CD4-positive, alpha-beta T cell (primary cell): ENCODE measurements around the gene PNPLA1. TPM values are rescaled to one million over a fixed set of nuclear protein-coding genes. Genes with fewer than 3 reads are reported as not detected.

Experiments used
- ATAC-seq: fragments of 200-7000 bp; cut with Tn5 transposase; one replicate; pipeline ENCODE4 v1.10.0; 2022; ENCODE audit warnings: mild to moderate bottlenecking; ENCODE audit not compliant: poor library complexity
- CTCF ChIA-PET: fragments of 350-600 bp; sonication (Branson Sonifier 250); formaldehyde crosslinking; loops from one replicate; lab custom pipeline; 2021; ENCODE audit warnings: antibody characterized with exemption, inconsistent platforms; lab: Charles Lee
- POLR2A ChIA-PET: fragments of 350-600 bp; sonication (Branson Sonifier 250); formaldehyde crosslinking; loops from one replicate; lab custom pipeline; 2021; ENCODE audit warnings: antibody characterized with exemption, inconsistent platforms; lab: Charles Lee
- DNase-seq, 14 experiments: peaks; one replicate each; pipeline ENCODE4 v3.0.0-alpha.2; 2013 to 2020; ENCODE audit warnings: mixed read lengths in 2 of 14
- H3K27ac ChIP-seq, 2 donors: one replicate each; pipeline versions ENCODE4 v1.5.1 to v1.7.0; 2013; ENCODE audit warnings: low read length in 2 of 2, low read depth in 1 of 2, mild to moderate bottlenecking in 1 of 2
- H3K27me3 ChIP-seq, 2 experiments: 1 replicate in 1 of 2; 2 replicates in 1 of 2; pipeline versions ENCODE4 v1.6.1 to v1.7.0; 2013; ENCODE audit warnings: low read length in 2 of 2, control low read depth in 1 of 2, mild to moderate bottlenecking in 1 of 2, moderate library complexity in 1 of 2; ENCODE audit not compliant: insufficient read depth in 2 of 2, control insufficient read depth in 1 of 2
- H3K36me3 ChIP-seq: one replicate; pipeline ENCODE4 v1.6.1; 2013; ENCODE audit warnings: low read length, control low read depth; ENCODE audit not compliant: insufficient read depth
- H3K4me1 ChIP-seq: one replicate; pipeline ENCODE4 v1.6.1; 2013; ENCODE audit warnings: low read length, control low read depth; ENCODE audit not compliant: insufficient read depth
- H3K4me3 ChIP-seq: one replicate; pipeline ENCODE4 v1.5.1; 2013; ENCODE audit warnings: mild to moderate bottlenecking, low read length, moderate library complexity
- H3K9me3 ChIP-seq, 2 experiments: 1 replicate in 1 of 2; 2 replicates in 1 of 2; pipeline versions ENCODE4 v1.6.1 to v1.7.0; 2013; ENCODE audit warnings: low read length in 2 of 2, mild to moderate bottlenecking in 2 of 2, control low read depth in 1 of 2, moderate library complexity in 1 of 2; ENCODE audit not compliant: control insufficient read depth in 1 of 2, insufficient read depth in 1 of 2
- H3K27ac Mint-ChIP-seq: one replicate; pipeline ENCODE4 v1.8.0; 2020; ENCODE audit warnings: mixed read lengths
- H3K27me3 Mint-ChIP-seq: one replicate; pipeline ENCODE4 v1.8.0; 2021; ENCODE audit warnings: mixed read lengths
- H3K36me3 Mint-ChIP-seq: one replicate; pipeline ENCODE4 v1.8.0; 2021; ENCODE audit warnings: low read depth, mixed read lengths
- H3K4me1 Mint-ChIP-seq: one replicate; pipeline ENCODE4 v1.8.0; 2021; ENCODE audit warnings: low read depth, mixed read lengths
- H3K4me3 Mint-ChIP-seq: one replicate; pipeline ENCODE4 v1.8.0; 2020; ENCODE audit warnings: mild to moderate bottlenecking, mixed read lengths
- H3K9me3 Mint-ChIP-seq: one replicate; pipeline ENCODE4 v1.8.0; 2020; ENCODE audit warnings: mixed read lengths
- intact Hi-C, 2 experiments: fragments of 100-400 bp; cut with DNase I in 1 of 2; cut with micrococcal nuclease in 1 of 2; formaldehyde crosslinking; loops; one replicate each; pipeline versions ENCODE4 v1.15.1 to v1.9.0; 2023 to 2025; cut with DNase I, micrococcal nuclease
- total RNA-seq, 174 experiments: library from RNA in 2 of 174; stranded (reverse) in 2 of 174; gene quantifications; one replicate each; pipeline ENCODE4 v1.2.3 and lab custom pipeline; 2021 to 2026
- TF ChIP-seq, protein P1 (sequence below): fragments of 200-600 bp; IDR thresholded peaks from one replicate; pipeline ENCODE4 v1.8.0; 2022; ENCODE audit warnings: antibody characterized with exemption, mild to moderate bottlenecking

PNPLA1 gene
- total RNA-seq, 2 experiments from 2014 or later = 0.17 TPM; not detected in 1

DNA sequence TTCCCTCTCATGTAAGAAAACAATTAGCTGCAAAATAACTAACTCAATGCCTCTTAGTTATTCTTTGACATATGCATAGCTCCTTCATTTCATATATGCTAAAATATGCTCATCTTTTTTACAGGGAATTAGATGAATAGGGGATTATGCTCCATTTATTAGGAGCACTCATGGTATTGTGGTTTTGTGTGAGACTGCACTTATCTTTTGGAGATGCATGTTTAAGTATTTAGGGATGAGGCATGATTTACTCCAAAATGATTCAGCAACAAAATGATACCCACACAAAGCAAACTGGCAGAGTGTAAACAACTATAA, 58.0 kb downstream of the PNPLA1 start:
- Histone ChIP-seq H3K36me3 (no peaks in the 10 kb centered on the region), H3K9me3 (no peaks in the 10 kb centered on the region), H3K4me1 (no peaks in the 10 kb centered on the region), H3K27ac (no peak overlapping the region), H3K4me3 (no peak overlapping the region), H3K27me3 (no peaks in the 10 kb centered on the region)
- DNase-seq (no peak), ATAC-seq (no peak)
- H3K27me3 Mint-ChIP-seq = peaks cover 2% of the 10 kb centered on the region
- intact Hi-C loops = no loop called here
- no peaks in the 10 kb centered on the region for H3K36me3 Mint-ChIP-seq
- TF ChIP-seq, protein P1, sequence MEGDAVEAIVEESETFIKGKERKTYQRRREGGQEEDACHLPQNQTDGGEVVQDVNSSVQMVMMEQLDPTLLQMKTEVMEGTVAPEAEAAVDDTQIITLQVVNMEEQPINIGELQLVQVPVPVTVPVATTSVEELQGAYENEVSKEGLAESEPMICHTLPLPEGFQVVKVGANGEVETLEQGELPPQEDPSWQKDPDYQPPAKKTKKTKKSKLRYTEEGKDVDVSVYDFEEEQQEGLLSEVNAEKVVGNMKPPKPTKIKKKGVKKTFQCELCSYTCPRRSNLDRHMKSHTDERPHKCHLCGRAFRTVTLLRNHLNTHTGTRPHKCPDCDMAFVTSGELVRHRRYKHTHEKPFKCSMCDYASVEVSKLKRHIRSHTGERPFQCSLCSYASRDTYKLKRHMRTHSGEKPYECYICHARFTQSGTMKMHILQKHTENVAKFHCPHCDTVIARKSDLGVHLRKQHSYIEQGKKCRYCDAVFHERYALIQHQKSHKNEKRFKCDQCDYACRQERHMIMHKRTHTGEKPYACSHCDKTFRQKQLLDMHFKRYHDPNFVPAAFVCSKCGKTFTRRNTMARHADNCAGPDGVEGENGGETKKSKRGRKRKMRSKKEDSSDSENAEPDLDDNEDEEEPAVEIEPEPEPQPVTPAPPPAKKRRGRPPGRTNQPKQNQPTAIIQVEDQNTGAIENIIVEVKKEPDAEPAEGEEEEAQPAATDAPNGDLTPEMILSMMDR = no peak
- ChIA-PET POLR2A (interaction anchor here (0.6 kb wide), 1 partner anchor 100 kb away, joined by 3 read pairs; no protein-coding TSS in a partner anchor), CTCF (interaction anchor here (0.7 to 2.3 kb wide), 2 partner anchors 13 to 25 kb away, joined by 3 to 8 read pairs; no protein-coding TSS in a partner anchor)
- no peak overlapping the region for H3K27ac Mint-ChIP-seq
- H3K4me3 Mint-ChIP-seq = no peak overlapping the region
- no peaks in the 10 kb centered on the region for H3K9me3 Mint-ChIP-seq
- no peaks in the 10 kb centered on the region for H3K4me1 Mint-ChIP-seq

DNA sequence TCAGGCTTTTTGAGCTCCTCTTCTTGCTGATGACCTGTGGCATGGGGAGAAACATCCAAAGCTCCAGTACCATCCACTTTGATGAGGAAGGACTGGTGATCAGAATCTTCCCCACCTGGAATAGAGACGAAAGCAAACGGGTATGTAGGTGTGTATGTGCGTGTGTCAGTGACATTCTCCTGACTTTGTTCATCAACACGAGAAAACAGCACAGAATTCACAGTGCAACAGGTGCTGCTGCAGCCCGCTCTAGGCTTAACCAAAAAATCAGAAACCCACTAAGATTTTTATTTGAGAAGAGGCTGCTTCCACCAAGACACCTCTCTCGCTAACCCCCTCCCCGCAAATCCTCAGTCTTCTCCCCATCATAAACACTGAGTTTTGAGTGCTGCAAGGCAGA, 58.7 kb downstream of the PNPLA1 start:
- TF ChIP-seq, protein P1 = no peak
- Mint-ChIP-seq H3K9me3 (no peaks in the 10 kb centered on the region), H3K27ac (no peak overlapping the region), H3K4me3 (no peak overlapping the region), H3K36me3 (no peaks in the 10 kb centered on the region), H3K4me1 (no peaks in the 10 kb centered on the region), H3K27me3 (peaks cover 8% of the 10 kb centered on the region)
- Histone ChIP-seq H3K27ac (no peak overlapping the region), H3K4me1 (no peaks in the 10 kb centered on the region), H3K36me3 (no peaks in the 10 kb centered on the region), H3K4me3 (no peak overlapping the region), H3K9me3 (no peaks in the 10 kb centered on the region), H3K27me3 (peaks cover 0 to 3% of the 10 kb centered on the region in 2 experiments)
- DNase-seq (no peak), ATAC-seq (no peak)
- CTCF ChIA-PET = no interaction called here
- intact Hi-C loops = no loop called here
- POLR2A ChIA-PET = no interaction called here

DNA sequence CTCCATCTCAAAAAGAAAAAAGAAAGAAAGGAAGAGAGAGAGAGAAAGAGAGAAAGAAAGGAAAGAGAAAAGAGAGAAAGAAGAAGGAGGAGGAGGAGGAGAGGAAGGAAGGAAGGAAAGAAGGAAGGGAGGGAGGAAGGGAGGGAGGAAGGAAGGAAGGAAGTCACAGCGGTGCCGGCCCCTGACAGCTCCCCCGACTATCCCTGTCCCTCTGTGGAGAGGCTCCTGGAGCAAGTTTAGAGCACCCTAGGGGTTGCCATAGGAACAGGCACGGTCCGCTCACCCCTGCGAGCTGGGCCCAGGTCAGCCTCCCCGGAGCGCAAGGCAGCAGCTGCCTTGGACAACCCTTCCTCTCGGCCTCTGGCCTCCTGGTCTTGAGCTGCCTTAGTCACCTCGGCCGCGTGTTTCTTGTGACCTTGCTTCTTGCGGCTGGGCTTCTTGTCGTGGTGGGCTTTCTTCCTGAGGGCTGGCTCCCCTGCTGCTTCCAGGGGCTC, 60.0 kb downstream of the PNPLA1 start:
- POLR2A ChIA-PET = no interaction called here

More for the DNA sequence above, 60.0 kb downstream of the PNPLA1 start:
- no peak overlapping the region for H3K27ac ChIP-seq
- intact Hi-C loops = no loop called here
- Mint-ChIP-seq H3K9me3 (no peaks in the 10 kb centered on the region), H3K27ac (no peak overlapping the region), H3K4me1 (no peaks in the 10 kb centered on the region), H3K36me3 (no peaks in the 10 kb centered on the region), H3K27me3 (peaks cover 20% of the 10 kb centered on the region), H3K4me3 (no peak overlapping the region)
- peaks cover 0 to 13% of the 10 kb centered on the region in 2 experiments for H3K27me3 ChIP-seq
- no peaks in the 10 kb centered on the region for H3K4me1 ChIP-seq
- TF ChIP-seq, protein P1 = no peak
- no peak for ATAC-seq
- no peak overlapping the region for H3K4me3 ChIP-seq
- H3K9me3 ChIP-seq = no peaks in the 10 kb centered on the region
- no peak for DNase-seq
- H3K36me3 ChIP-seq = no peaks in the 10 kb centered on the region
- CTCF ChIA-PET = interaction anchor here (2.2 kb wide), 1 partner anchor 27 kb away, joined by 7 read pairs; no protein-coding TSS in a partner anchor
